ENCODE results near the gene ZNF407.

GRCh38 chr18:74689251-74689650 lies 91.6 kb downstream of the ZNF407 start:
- TF ChIP-seq, protein P1, sequence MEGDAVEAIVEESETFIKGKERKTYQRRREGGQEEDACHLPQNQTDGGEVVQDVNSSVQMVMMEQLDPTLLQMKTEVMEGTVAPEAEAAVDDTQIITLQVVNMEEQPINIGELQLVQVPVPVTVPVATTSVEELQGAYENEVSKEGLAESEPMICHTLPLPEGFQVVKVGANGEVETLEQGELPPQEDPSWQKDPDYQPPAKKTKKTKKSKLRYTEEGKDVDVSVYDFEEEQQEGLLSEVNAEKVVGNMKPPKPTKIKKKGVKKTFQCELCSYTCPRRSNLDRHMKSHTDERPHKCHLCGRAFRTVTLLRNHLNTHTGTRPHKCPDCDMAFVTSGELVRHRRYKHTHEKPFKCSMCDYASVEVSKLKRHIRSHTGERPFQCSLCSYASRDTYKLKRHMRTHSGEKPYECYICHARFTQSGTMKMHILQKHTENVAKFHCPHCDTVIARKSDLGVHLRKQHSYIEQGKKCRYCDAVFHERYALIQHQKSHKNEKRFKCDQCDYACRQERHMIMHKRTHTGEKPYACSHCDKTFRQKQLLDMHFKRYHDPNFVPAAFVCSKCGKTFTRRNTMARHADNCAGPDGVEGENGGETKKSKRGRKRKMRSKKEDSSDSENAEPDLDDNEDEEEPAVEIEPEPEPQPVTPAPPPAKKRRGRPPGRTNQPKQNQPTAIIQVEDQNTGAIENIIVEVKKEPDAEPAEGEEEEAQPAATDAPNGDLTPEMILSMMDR (IDR thresholded peaks at IDR 0.05) = no peak
- TF ChIP-seq POLR2A (IDR thresholded peaks at IDR 0.05) = no peak

All from heart left ventricle (tissue), 13 donors.